Measurements from ENCODE around the gene POPDC2.

DNA sequence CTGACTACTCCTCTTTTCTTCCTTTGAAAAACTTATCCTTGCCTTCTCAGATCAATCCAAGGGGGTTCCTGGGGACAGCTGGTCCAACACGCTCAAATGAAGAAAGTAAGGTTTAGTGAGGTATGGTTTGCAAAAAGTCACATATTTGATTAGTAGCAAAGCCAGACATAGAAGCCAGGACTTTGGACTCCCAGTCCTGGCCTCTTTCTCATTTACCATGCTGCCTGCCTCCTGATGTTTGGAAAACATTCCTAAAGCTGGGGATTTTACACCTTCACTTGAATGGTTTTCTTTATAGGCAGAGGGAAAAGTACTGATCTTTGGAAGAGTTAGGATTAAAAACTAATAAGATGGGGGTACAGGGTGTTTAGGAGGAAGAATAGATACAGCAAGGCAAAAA lies 14.6 kb downstream of the POPDC2 start:
- TF ChIP-seq EZH2 (IDR thresholded peaks at IDR 0.05; ENCODE audit: insufficient read depth, low read length) (no peak), CTCF (IDR thresholded peaks at IDR 0.05; ENCODE audit: insufficient read depth, low read depth, low read length) (no peak)

Measured in astrocyte (in vitro differentiated cells and primary cell).